Panc1 (cell line): ENCODE results near the gene RFX2. TPM values are rescaled to one million over a fixed set of nuclear protein-coding genes. Genes with fewer than 3 reads are reported as not detected.

Experiments used
- ATAC-seq: fragments of 200-7000 bp; cut with Tn5 transposase; 2 replicates; pipeline ENCODE4 v1.9.1; 2020; ENCODE audit warnings: mild to moderate bottlenecking, moderate library complexity
- BruUV-seq: library from RNA; stranded (reverse); fragments of 400-500 nt; replicated peaks from 2 replicates; lab custom pipeline; 2021; lab: Mats Ljungman, UMichigan
- CTCF ChIA-PET: fragments of 300-600 bp; sonication (Branson Sonifier 250); formaldehyde crosslinking; loops from one replicate; lab custom pipeline; 2022; ENCODE audit warnings: antibody characterized with exemption; lab: Charles Lee
- POLR2A ChIA-PET: fragments of 300-600 bp; sonication (Branson Sonifier 250); formaldehyde crosslinking; loops from one replicate; lab custom pipeline; 2022; ENCODE audit warnings: antibody characterized with exemption; lab: Charles Lee
- DNase-seq: peaks from one replicate; pipeline ENCODE4 v3.0.0-alpha.2; 2010; ENCODE audit warnings: low read depth, low spot score
- H3K27ac ChIP-seq: 2 replicates; pipeline ENCODE4 v1.5.1; 2011; ENCODE audit warnings: mild to moderate bottlenecking, low read length, inconsistent platforms
- H3K27me3 ChIP-seq: fragments of 200-500 bp; sonication (Bioruptor generic); 2 replicates; pipeline ENCODE4 v1.6.0; 2014; ENCODE audit warnings: low read length, inconsistent platforms; ENCODE audit not compliant: control insufficient read depth, insufficient read depth
- H3K36me3 ChIP-seq: fragments of 200-500 bp; sonication (Bioruptor generic); 2 replicates; pipeline ENCODE4 v1.5.1; 2014; ENCODE audit warnings: inconsistent platforms, mild to moderate bottlenecking, low read length, moderate library complexity; ENCODE audit not compliant: control insufficient read depth, insufficient read depth
- H3K4me1 ChIP-seq: 2 replicates; pipeline ENCODE4 v1.5.1; 2011; ENCODE audit warnings: inconsistent platforms, mild to moderate bottlenecking, low read length, moderate library complexity; ENCODE audit not compliant: control insufficient read depth, insufficient read depth
- H3K4me3 ChIP-seq, 2 experiments: 2 replicates each; pipeline ENCODE4 v1.5.1; 2011 to 2012; ENCODE audit warnings: low read depth in 2 of 2, low read length in 2 of 2, mild to moderate bottlenecking in 2 of 2, inconsistent platforms in 1 of 2, moderate library complexity in 1 of 2
- H3K9me3 ChIP-seq: fragments of 200-500 bp; sonication (Bioruptor generic); 2 replicates; pipeline ENCODE4 v1.5.1; 2014; ENCODE audit warnings: low read depth, mild to moderate bottlenecking, inconsistent platforms, low read length, moderate library complexity; ENCODE audit not compliant: control insufficient read depth, insufficient read depth
- POLR2AphosphoS5 ChIP-seq: IDR thresholded peaks from 2 replicates; pipeline ENCODE4 v1.6.1; 2012; ENCODE audit warnings: mild to moderate bottlenecking, low read depth, low read length, moderate library complexity
- REST ChIP-seq, 2 experiments: IDR thresholded peaks; 2 replicates each; pipeline ENCODE4 v1.6.1; 2011 to 2012; ENCODE audit warnings: low read depth in 2 of 2, control low read depth in 1 of 2, low read length in 1 of 2, mild to moderate bottlenecking in 1 of 2, moderate library complexity in 1 of 2; ENCODE audit not compliant: insufficient read depth in 1 of 2
- SIN3A ChIP-seq: IDR thresholded peaks from 2 replicates; pipeline ENCODE4 v1.6.1; 2012; ENCODE audit warnings: low read depth, mild to moderate bottlenecking, low read length, moderate library complexity, borderline replicate concordance; ENCODE audit not compliant: insufficient read depth
- TCF7L2 ChIP-seq: IDR thresholded peaks from 2 replicates; pipeline ENCODE4 v1.6.1; 2011; ENCODE audit warnings: mild to moderate bottlenecking, low read depth, low read length, inconsistent platforms
- in situ Hi-C: cut with HindIII; loops from 2 replicates; pipeline ENCODE4 v1.10.0; 2016; ENCODE audit warnings: low sequenced_read_pairs, low pct_unique_long_range_greater_than_20kb
- intact Hi-C: fragments of 100-400 bp; cut with micrococcal nuclease; formaldehyde crosslinking; loops from one replicate; pipeline ENCODE4 v1.10.0; 2022; ENCODE audit not compliant: unreplicated experiment
- total RNA-seq: library from RNA; stranded (reverse); gene quantifications from one replicate; pipeline ENCODE4 v1.2.1, GENCODE V29; 2021; ENCODE audit not compliant: unreplicated experiment
- TF ChIP-seq, protein P1 (sequence below): fragments of 450-650 bp; IDR thresholded peaks from 2 replicates; pipeline ENCODE4 v1.5.1; 2017; ENCODE audit warnings: mild to moderate bottlenecking

RFX2 gene
- total RNA-seq, 1 experiment from 2014 or later: 8.0 TPM

- BruUV-seq: no TSS peak
- ChIA-PET CTCF (no interaction called here), POLR2A (no interaction called here)
- H3K4me3 ChIP-seq: no peak overlapping the region
- no peaks in the 10 kb centered on the region for H3K27me3 ChIP-seq
- H3K4me1 ChIP-seq: peaks cover 7% of the 10 kb centered on the region; the same call in 1 of the 2 replicates
- no peaks in the 10 kb centered on the region for H3K9me3 ChIP-seq
- H3K36me3 ChIP-seq: no peaks in the 10 kb centered on the region
- H3K27ac ChIP-seq: no peak overlapping the region
- in situ Hi-C loops: no loop called here
- TF ChIP-seq SIN3A: no peak
- no peak for TF ChIP-seq POLR2AphosphoS5
- no peak for TF ChIP-seq TCF7L2
- ATAC-seq: no peak
- no peak for DNase-seq
- intact Hi-C loops: no loop called here
Observed at GRCh38 chr19:6059396-6059947, 50.8 kb downstream of the RFX2 start.

DNA sequence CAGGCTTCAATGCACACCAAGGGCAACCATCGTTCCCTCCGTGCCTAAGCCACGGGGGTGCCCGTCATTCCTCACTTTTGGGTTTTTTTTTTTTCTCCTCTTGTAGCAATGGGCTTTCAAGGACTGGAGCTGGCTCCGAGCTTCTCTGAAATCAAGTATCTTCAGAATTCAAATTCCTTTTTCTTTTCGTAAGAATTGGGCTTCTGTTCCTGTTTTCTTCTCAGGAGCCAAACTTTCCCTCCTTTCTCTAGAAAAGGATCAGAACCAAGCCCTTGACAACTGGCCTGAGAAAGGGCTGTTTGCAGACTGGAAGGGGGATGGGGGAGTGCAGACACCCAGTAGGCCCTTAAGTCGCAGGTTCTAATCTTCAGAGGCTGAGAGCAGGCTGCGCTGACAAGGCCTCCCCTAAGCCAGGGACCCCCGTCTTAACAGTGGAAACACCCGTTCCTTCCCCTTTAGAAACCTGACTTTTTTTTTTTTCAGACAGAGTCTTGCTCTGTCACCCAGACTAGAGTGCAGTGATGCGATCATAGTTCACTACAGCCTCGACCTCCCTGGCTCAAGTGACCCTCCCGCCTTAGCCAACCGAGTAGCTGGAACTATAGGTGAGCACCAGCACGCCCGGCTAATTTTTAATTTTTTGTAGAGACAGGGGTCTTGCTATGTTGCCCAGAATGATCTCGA lies 51.6 kb downstream of the RFX2 start:
- intact Hi-C loops: no loop called here
- ATAC-seq (no peak), DNase-seq (no peak)
- H3K4me1 ChIP-seq: peaks cover 7% of the 10 kb centered on the region; the same call in 1 of the 2 replicates
- ChIA-PET POLR2A (no interaction called here), CTCF (no interaction called here)
- in situ Hi-C loops: no loop called here
- TF ChIP-seq TCF7L2 (no peak), REST (IDR thresholded peaks at IDR 0.05; ENCODE audit: insufficient read depth in 1 of 2, low read depth in 2 of 2, low read length in 1 of 2) (no peak), SIN3A (no peak), POLR2AphosphoS5 (no peak)
- TF ChIP-seq, protein P1, sequence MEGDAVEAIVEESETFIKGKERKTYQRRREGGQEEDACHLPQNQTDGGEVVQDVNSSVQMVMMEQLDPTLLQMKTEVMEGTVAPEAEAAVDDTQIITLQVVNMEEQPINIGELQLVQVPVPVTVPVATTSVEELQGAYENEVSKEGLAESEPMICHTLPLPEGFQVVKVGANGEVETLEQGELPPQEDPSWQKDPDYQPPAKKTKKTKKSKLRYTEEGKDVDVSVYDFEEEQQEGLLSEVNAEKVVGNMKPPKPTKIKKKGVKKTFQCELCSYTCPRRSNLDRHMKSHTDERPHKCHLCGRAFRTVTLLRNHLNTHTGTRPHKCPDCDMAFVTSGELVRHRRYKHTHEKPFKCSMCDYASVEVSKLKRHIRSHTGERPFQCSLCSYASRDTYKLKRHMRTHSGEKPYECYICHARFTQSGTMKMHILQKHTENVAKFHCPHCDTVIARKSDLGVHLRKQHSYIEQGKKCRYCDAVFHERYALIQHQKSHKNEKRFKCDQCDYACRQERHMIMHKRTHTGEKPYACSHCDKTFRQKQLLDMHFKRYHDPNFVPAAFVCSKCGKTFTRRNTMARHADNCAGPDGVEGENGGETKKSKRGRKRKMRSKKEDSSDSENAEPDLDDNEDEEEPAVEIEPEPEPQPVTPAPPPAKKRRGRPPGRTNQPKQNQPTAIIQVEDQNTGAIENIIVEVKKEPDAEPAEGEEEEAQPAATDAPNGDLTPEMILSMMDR: no peak
- no peak overlapping the region for H3K27ac ChIP-seq
- H3K36me3 ChIP-seq: no peaks in the 10 kb centered on the region
- BruUV-seq: no TSS peak
- H3K27me3 ChIP-seq: no peaks in the 10 kb centered on the region
- no peak overlapping the region for H3K4me3 ChIP-seq
- no peaks in the 10 kb centered on the region for H3K9me3 ChIP-seq
